Astrocyte (in vitro differentiated cells and primary cell): ENCODE measurements around the gene TIPRL.

ENCODE experiments used
- EZH2 ChIP-seq: IDR thresholded peaks from 2 replicates; pipeline ENCODE4 v1.6.1; 2012; ENCODE audit warnings: mild to moderate bottlenecking, low read length, inconsistent platforms; ENCODE audit not compliant: insufficient read depth
- TF ChIP-seq, protein P1 (sequence below): IDR thresholded peaks from 2 replicates; pipeline ENCODE4 v1.5.1; 2011; ENCODE audit warnings: low read depth, mild to moderate bottlenecking, inconsistent platforms, low read length, moderate library complexity; ENCODE audit not compliant: insufficient read depth

DNA sequence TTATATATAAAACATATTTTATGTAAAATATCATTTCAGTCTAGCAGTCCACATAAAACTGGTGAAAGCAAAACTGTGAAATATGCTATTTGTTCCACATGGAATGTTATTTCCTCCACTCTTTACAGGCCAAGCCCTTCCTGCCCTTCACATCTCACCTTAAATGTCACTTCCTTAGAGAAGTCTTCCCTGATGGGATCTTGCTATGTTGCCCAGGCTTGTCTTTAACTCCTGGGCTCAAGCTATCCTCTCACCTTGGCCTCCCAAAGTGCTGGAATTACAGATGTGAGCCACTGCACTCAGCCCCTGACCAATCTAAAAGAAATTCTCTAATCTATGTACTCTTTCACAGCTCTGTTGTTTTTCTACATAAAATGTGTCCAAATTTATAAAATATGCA, 39.7 kb upstream of the TIPRL start:
- TF ChIP-seq, protein P1, sequence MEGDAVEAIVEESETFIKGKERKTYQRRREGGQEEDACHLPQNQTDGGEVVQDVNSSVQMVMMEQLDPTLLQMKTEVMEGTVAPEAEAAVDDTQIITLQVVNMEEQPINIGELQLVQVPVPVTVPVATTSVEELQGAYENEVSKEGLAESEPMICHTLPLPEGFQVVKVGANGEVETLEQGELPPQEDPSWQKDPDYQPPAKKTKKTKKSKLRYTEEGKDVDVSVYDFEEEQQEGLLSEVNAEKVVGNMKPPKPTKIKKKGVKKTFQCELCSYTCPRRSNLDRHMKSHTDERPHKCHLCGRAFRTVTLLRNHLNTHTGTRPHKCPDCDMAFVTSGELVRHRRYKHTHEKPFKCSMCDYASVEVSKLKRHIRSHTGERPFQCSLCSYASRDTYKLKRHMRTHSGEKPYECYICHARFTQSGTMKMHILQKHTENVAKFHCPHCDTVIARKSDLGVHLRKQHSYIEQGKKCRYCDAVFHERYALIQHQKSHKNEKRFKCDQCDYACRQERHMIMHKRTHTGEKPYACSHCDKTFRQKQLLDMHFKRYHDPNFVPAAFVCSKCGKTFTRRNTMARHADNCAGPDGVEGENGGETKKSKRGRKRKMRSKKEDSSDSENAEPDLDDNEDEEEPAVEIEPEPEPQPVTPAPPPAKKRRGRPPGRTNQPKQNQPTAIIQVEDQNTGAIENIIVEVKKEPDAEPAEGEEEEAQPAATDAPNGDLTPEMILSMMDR: no peak
- TF ChIP-seq EZH2: no peak
